HTERT RPE-1 (cell line): Measurements from ENCODE around the gene RUVBL1.
"Not testable (repeated sequence)": the region's sequence is repeated elsewhere in the genome, so short reads cannot be mapped to it uniquely, and the experiment has no call there.

Source experiments
- in situ Hi-C: fragments of 300-500 bp; cut with MboI; formaldehyde crosslinking; loops from 4 replicates; pipeline ENCODE4 v1.14.3; 2020; ENCODE audit warnings: low sequenced_read_pairs

Gene RUVBL1

GRCh38 chr3:128123538-128124368 is at the start of gene RUVBL1:
RUVBL1 (minus strand) TSS chr3:128123812; CDS start chr3:128123724, 88 bp downstream.
- in situ Hi-C loops: no loop called here

- in situ Hi-C loops: no loop called here
Measured at GRCh38 chr3:128173200-128173599, 49.6 kb upstream of the RUVBL1 start.

GRCh38 chr3:128170866-128171516 is 47.4 kb upstream of the RUVBL1 start:
- in situ Hi-C loops: no loop called here

DNA sequence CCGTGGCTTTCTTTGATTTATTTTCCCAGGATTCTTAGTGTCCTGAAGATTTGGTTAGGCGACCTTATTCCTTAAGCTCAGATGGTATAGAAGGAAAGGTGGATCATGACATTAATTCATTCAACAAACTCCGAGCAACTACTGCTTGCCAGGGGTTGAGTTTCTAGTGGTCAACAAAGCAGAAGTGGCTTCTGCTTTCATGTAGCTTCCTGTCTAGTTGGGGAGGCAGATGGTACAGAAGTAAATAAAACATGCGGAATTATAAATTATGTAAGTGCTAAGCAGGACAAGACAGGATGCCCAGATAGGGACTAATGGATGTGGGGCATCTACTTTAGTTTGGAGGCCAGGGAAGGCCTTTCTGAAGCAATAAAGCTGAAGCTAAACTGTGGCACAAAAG is 45.2 kb upstream of the RUVBL1 start:
- in situ Hi-C loops: no loop called here

- in situ Hi-C loops: no loop called here
Measured at GRCh38 chr3:128167973-128168674, 44.5 kb upstream of the RUVBL1 start.

DNA sequence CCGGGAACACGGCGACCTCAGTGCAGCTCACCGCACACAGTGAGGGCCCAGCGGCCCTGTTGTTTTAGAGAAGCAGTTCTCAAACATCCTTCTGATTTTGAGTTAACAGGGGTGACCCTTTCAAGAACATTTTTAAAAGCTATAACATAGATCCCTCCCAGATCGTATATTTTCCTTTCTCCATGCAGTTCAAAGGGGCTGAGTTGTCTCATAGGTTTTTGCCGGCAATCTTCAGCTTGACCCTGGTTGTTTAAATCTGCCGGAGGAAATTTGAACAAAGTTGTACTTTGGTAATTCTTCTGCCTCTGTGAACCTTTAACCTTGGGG is 44.0 kb upstream of the RUVBL1 start:
- in situ Hi-C loops: no loop called here

DNA sequence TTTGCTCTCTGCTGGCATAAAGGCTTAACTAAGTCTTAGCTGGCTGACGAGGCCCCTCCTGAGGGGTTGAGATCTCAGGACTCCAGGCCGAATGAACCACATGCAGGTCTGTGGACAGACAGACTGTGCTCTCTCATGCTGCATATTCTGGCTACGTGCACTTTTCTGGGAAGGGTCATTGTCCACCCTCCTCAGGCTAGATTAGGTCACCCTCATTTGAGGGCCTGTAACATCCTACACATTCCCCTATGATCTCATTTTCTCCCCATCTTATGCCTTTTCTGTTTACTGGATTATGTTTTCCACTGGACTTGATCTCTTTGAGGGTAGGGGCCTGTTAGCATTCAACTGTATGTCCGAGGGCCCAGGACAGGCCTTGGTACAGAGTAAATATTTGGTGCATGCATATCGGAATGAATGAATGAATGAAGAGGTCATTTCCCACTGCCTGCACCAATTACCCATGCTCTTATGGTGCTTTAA is 43.4 kb upstream of the RUVBL1 start:
- in situ Hi-C loops: no loop called here

DNA sequence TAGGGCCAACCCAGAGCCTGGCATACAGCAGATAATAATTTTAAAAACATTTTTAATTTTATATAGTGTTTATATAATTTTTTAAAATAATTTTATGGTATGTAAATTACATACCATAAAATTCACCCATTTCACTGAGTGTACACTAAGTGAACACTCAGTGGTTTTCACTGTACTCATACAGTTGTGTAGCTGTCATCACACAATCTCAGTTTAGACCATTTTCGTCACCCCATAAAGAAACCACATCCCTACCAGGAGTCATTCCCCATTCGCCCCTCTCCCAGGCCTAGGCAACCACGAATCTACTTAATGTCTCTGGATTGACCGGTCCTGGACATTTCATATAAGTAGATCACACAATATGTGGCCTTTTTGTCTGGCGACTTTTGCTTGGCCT is 39.8 kb upstream of the RUVBL1 start:
- in situ Hi-C loops: no loop called here

- in situ Hi-C loops: no loop called here
Measured at GRCh38 chr3:128160661-128161060, 37.0 kb upstream of the RUVBL1 start.

- in situ Hi-C loops: no loop called here
Measured at GRCh38 chr3:128155616-128156360, 32.2 kb upstream of the RUVBL1 start.

DNA sequence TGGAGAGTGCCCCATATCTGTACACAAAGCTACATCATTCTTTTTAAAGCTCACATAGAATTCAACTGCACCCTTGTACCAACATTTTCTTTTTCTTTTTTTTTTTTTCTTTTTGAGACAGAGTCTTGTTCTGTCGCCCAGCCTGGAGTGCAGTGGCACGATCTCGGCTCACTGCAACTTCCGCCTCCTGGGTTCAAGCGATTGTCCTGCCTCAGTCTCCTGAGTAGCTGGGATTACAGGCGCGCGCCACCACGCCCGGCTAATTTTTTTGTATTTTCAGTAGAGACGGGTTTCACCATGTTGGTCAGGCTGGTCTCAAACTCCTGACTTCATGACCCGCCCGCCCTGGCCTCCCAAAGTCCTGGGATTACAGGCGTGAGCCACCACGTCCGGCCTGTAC is 30.7 kb upstream of the RUVBL1 start:
- in situ Hi-C loops: not testable (repeated sequence)

GRCh38 chr3:128153156-128154041 is 29.8 kb upstream of the RUVBL1 start, which contains the start of gene EEFSEC:
EEFSEC (plus strand) TSS chr3:128153481; CDS start chr3:128153508, 27 bp downstream.
- in situ Hi-C loops: no loop called here

DNA sequence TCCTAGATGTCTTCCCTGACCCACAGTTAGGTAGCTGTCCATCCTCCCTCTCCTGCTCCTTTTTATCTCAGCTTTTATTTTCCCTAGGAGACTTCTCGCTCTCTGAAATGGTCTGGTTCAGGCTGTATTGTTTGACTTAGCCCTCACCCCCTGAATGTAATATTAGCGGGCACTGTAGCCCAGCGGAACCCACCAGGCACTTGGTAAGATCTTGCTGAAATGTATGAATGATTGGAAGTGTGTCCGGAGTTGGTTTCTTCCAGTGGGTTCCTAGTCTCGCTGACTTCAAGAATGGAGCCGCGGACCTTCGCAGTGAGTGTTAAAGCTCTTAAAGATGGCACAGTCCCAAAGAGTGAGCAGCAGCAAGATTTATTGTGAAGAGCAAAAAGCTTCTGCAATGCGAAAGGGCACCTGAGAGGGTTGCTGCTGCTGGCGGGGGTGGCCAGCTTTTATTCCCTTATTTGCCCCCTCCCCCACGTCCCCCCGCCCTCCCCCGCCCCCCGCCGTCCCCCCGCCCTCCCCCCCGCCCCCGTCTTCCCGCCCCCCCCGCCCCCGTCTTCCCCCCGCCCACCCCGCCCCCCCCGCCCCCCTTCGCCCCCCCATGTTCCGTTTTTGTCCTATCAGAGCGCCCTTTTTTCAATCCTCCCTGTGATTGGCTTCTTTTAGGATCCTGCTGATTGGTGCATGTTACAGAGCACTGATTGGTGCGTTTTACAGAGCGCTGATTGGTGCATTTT is 29.0 kb upstream of the RUVBL1 start:
- in situ Hi-C loops: no loop called here

DNA sequence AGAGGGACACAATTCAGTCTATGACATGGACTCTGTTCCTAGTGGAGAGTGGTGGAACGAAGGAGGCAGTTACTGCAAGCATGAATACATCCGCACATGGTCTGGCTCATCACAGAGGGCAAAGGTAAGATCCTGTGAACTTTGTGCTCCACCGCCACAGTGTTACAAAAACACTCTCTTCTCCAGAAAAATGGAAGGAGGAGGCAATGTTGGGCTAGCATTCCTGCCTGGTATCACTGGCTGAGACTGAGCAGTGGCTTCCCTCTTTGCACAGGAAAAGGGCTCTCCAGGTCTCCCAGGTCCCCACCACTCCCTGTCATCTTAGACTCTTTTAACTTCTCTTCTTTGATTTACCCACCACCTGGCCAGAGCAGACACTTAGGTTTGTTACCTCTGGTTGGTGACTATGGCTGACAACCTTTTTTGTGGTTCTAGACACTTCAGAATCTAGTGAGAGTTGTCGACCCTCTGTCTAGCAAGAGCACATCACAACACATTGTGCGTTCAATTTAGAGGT is 28.2 kb upstream of the RUVBL1 start:
- in situ Hi-C loops: no loop called here

DNA sequence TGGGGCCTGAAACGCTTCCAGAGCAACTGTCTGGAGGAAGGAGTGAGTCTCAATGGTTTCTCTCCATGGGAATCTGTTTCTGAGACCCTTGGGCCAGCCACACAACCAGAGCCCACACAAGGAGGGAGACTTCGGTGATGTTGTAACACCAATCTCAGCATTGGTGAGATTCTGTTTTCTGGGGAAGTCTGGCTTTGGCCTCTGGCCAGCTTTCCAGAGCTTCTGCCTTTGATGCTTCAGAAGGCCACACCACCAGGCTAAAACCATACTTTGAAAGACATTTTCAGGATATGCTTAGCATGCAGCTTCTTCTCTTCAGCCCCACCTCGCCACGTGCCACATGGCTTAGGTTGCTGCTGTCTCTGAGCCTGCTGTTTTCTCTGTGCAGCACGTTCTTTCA is 26.0 kb upstream of the RUVBL1 start:
- in situ Hi-C loops: no loop called here

DNA sequence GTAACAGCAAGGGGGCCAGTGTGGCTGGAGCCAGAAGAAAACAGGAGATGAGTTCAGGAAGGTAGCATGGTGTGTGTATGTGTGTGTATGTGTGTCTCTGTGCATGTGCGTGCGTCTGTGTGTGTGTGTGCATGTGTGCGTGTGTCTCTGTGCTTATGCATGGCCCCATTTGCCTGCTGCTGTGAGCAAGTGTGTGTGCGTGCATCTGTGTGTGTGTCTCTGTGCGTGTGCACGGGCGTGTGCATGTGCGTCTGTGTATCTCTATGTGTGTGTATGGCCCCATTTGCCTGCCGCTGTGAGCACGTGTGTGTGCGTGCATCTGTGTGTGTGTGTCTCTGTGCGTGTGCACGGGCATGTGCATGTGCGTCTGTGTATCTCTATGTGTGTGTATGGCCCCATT is 22.6 kb upstream of the RUVBL1 start:
- in situ Hi-C loops: no loop called here

- in situ Hi-C loops: no loop called here
Measured at GRCh38 chr3:128145279-128145678, 21.7 kb upstream of the RUVBL1 start.

- in situ Hi-C loops: no loop called here
Measured at GRCh38 chr3:128144512-128145187, 21.0 kb upstream of the RUVBL1 start.

DNA sequence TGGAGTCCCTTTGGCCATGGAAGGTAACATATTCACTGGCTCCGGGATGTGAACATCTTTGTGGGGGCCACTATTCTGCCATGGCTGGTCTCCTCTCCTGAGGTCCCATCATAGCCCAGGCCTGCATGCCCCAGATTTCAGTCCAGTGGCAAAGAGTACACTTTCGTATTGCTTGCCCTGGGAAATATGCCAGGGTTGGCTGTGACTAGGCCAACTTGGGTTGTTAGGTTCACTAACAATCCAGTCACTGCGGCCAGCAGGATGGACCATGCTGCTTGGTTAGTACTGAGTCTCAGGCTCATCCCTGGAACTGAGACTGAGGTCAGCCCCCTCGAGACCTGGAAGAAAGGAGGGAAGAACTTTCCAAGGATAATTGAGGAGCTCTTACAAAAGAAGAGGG is 19.9 kb upstream of the RUVBL1 start:
- in situ Hi-C loops: no loop called here
